Stimulated activated naive CD8-positive, alpha-beta T cell treated with anti-CD3 and anti-CD28 coated beads, Interleukin-15, Interleukin-2, amounts not matched to agents 100 ng/mL and 50 ng/mL, for 24 hours (primary cell): ENCODE data around the gene RARB.

Source experiments
- H3K27ac Mint-ChIP-seq: one replicate; pipeline ENCODE4 v1.8.0; 2021; ENCODE audit warnings: mild to moderate bottlenecking, mixed read lengths
- H3K27me3 Mint-ChIP-seq: one replicate; pipeline ENCODE4 v1.8.0; 2021; ENCODE audit warnings: mixed read lengths
- H3K36me3 Mint-ChIP-seq: one replicate; pipeline ENCODE4 v1.8.0; 2021; ENCODE audit warnings: low read depth, mixed read lengths
- H3K4me1 Mint-ChIP-seq: one replicate; pipeline ENCODE4 v1.8.0; 2021; ENCODE audit warnings: low read depth, mixed read lengths
- H3K4me3 Mint-ChIP-seq: one replicate; pipeline ENCODE4 v1.8.0; 2021; ENCODE audit warnings: mild to moderate bottlenecking, mixed read lengths
- H3K9me3 Mint-ChIP-seq: one replicate; pipeline ENCODE4 v1.8.0; 2021; ENCODE audit warnings: mixed read lengths

RARB gene

DNA sequence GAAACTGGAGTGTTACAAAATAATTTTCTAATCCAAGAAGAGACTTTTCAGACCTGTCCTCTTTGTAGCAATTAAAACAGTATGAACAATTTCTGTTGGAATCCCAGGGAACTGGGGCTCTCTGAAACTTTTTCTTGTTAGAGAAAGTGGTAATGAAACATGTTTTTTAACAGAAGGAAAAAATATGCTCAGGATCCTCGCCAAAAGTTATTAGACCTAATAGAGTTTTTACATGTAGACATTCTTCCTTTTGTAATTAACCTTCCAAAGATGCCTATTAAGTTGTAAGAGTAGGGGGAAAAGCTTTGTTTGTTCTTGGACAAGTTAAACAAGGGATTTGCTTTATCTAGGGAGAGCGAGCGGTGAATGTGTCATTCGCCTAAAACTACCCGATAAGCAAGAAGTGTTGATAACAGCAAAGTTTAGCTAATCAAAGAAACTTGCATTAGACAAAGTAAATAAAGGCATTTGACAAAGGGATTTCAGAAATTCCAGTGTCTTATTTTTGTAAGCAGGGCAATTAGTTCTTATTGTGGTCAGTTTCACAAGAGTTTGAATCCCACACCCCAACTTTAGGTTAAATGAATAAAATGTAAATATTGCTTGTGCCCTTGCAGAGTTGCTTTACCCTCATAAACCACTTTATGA lies 2.3 kb downstream of the RARB start:
- Mint-ChIP-seq H3K4me1 (peaks cover 3% of the 10 kb centered on the region), H3K27ac (no peak overlapping the region), H3K36me3 (no peaks in the 10 kb centered on the region), H3K4me3 (no peak overlapping the region), H3K9me3 (no peaks in the 10 kb centered on the region), H3K27me3 (peaks cover 56% of the 10 kb centered on the region)

GRCh38 chr3:25430935-25431770 lies 3.1 kb downstream of the RARB start:
- Mint-ChIP-seq H3K36me3 (no peaks in the 10 kb centered on the region), H3K27ac (no peak overlapping the region), H3K4me3 (no peak overlapping the region), H3K9me3 (no peaks in the 10 kb centered on the region), H3K4me1 (peaks cover 3% of the 10 kb centered on the region), H3K27me3 (peaks cover 49% of the 10 kb centered on the region)

GRCh38 chr3:25432176-25432720 lies 4.2 kb downstream of the RARB start:
- Mint-ChIP-seq H3K4me3 (no peak overlapping the region), H3K27ac (no peak overlapping the region), H3K27me3 (peaks cover 38% of the 10 kb centered on the region), H3K9me3 (no peaks in the 10 kb centered on the region), H3K36me3 (no peaks in the 10 kb centered on the region), H3K4me1 (peaks cover 3% of the 10 kb centered on the region)

GRCh38 chr3:25433106-25433505 lies 5.0 kb downstream of the RARB start:
- Mint-ChIP-seq H3K9me3 (no peaks in the 10 kb centered on the region), H3K27me3 (peaks cover 32% of the 10 kb centered on the region), H3K27ac (no peak overlapping the region), H3K4me1 (peaks cover 1% of the 10 kb centered on the region), H3K4me3 (no peak overlapping the region), H3K36me3 (no peaks in the 10 kb centered on the region)

- no peaks in the 10 kb centered on the region for H3K4me1 Mint-ChIP-seq
Observed at GRCh38 chr3:25433868-25434267, 5.8 kb downstream of the RARB start.

DNA sequence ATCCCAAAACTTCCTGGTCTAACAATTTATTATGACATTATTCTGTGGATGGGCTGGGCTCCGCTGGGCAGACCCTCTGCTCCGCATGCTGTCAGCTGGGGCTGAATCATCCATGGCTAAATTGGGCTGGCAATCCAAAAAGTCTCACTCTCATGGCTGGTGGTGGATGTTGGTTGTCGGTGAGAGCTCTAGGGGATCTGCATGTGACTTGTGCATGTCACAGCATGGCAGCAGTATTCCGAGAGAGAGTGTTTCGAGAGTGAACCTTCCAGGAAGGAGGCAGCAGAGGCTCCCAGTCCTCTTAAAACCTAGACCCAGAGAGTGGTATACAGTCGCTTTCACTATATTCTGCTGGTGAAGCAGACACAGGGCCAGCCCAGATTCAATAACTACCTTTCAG lies 9.9 kb downstream of the RARB start:
- H3K4me1 Mint-ChIP-seq = no peaks in the 10 kb centered on the region
- H3K27me3 Mint-ChIP-seq = no peaks in the 10 kb centered on the region
- no peak overlapping the region for H3K27ac Mint-ChIP-seq

More at GRCh38 chr3:25433868-25434267, 5.8 kb downstream of the RARB start:
- Mint-ChIP-seq H3K9me3 (no peaks in the 10 kb centered on the region), H3K36me3 (no peaks in the 10 kb centered on the region), H3K4me3 (no peak overlapping the region), H3K27me3 (peaks cover 25% of the 10 kb centered on the region), H3K27ac (no peak overlapping the region)

DNA sequence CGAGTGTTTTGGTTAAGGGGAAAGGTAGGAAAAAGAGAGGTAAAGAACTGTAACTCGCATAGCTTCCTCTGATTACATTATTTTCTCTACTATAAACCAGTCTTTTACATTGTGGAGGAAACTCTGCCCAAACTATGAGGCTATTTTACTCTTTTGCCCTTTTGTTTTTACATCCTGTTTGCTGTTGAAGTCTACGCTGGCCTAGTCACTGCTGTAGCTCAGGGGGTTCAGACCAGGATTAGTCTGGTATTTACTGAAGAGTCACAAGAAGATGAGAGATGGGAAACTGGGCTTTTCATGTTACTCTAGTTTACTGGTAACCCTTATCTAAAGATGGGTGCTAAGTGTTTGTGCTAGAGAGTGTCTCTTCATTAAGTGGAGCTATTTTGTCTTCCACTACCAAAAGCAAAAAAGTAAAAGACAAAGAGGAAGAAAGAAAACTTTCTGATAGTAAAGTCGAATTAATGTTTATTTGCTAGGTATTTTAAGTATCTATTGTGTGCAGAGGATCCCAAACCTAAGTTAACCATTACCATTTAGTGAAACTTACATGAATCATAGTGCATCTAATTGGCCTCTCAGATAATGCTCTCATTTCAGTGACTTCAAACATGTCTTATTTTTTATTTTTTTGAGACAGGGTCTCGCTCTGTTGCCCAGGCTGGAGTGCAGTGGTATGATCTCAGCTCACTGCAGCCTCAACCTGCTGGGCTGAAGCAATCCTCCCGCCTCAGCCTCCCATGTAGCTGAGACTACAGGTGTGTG lies 10.9 kb downstream of the RARB start:
- H3K27ac Mint-ChIP-seq = no peak overlapping the region
- no peaks in the 10 kb centered on the region for H3K9me3 Mint-ChIP-seq
- no peaks in the 10 kb centered on the region for H3K27me3 Mint-ChIP-seq
- H3K4me1 Mint-ChIP-seq = no peaks in the 10 kb centered on the region
- H3K36me3 Mint-ChIP-seq = no peaks in the 10 kb centered on the region
- no peak overlapping the region for H3K4me3 Mint-ChIP-seq

More for the DNA sequence above, 9.9 kb downstream of the RARB start:
- no peaks in the 10 kb centered on the region for H3K9me3 Mint-ChIP-seq
- no peaks in the 10 kb centered on the region for H3K36me3 Mint-ChIP-seq
- H3K4me3 Mint-ChIP-seq = no peak overlapping the region

DNA sequence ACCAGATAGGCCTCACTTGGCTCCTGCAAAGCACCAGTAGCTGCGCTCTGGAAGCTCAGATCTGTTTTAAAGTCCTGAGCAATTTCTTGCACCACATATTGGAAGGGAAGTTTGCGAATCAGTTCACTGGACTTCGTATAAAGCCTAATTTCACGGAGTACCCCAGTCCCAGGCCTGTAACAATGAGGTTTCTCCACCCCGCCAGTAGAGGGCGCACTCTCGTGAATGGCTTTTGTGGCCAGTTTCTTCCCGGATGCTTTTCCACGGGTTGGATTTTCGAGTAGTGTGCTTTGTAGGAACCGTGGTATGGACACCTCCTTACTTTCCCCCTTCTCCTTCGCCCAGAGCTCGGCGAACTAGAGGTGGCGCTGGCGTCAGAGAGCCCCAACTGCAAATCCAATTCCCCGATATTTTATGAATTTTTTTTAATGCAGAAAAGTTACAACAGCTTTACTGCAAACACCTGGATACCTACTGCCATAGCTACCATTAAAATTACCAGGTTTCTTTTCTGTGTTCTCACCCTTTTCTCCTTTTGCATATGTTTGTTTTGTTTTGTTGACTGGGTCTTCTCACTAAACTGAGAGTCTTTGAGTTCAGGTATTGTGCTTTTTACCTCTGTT lies 13.3 kb downstream of the RARB start:
- no peaks in the 10 kb centered on the region for H3K4me1 Mint-ChIP-seq
- H3K27me3 Mint-ChIP-seq = no peaks in the 10 kb centered on the region
- no peaks in the 10 kb centered on the region for H3K36me3 Mint-ChIP-seq
- no peak overlapping the region for H3K27ac Mint-ChIP-seq
- no peak overlapping the region for H3K4me3 Mint-ChIP-seq
- H3K9me3 Mint-ChIP-seq = no peaks in the 10 kb centered on the region

GRCh38 chr3:25442486-25442885 lies 14.4 kb downstream of the RARB start:
- no peaks in the 10 kb centered on the region for H3K9me3 Mint-ChIP-seq

DNA sequence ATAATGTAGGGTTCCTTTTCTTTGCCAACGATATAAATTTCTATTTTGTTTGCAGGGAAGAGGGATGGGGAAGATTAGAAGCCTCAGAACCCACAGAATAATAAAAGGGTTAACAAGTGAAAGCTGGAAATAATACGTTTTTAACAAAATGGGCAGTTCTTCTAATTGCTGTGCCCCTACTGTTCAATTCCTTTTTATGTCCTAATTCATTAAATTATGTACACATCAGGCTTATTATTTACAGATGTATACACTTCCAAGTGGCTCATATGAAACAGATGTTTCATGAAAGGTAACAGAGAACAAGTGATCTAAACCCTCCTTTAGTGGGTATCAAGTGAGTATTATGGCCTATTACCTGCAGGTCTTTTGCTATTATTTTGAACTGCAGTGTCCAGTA lies 16.2 kb downstream of the RARB start:
- no peak overlapping the region for H3K4me3 Mint-ChIP-seq
- H3K27ac Mint-ChIP-seq = no peak overlapping the region
- no peaks in the 10 kb centered on the region for H3K36me3 Mint-ChIP-seq

More at GRCh38 chr3:25442486-25442885, 14.4 kb downstream of the RARB start:
- Mint-ChIP-seq H3K27ac (no peak overlapping the region), H3K4me3 (no peak overlapping the region), H3K4me1 (no peaks in the 10 kb centered on the region), H3K36me3 (no peaks in the 10 kb centered on the region), H3K27me3 (no peaks in the 10 kb centered on the region)

GRCh38 chr3:25445731-25446130 lies 17.7 kb downstream of the RARB start:
- Mint-ChIP-seq H3K27me3 (no peaks in the 10 kb centered on the region), H3K27ac (no peak overlapping the region), H3K9me3 (no peaks in the 10 kb centered on the region), H3K36me3 (no peaks in the 10 kb centered on the region), H3K4me3 (no peak overlapping the region), H3K4me1 (no peaks in the 10 kb centered on the region)

More for the DNA sequence above, 16.2 kb downstream of the RARB start:
- H3K9me3 Mint-ChIP-seq = no peaks in the 10 kb centered on the region
- no peaks in the 10 kb centered on the region for H3K27me3 Mint-ChIP-seq
- H3K4me1 Mint-ChIP-seq = no peaks in the 10 kb centered on the region

GRCh38 chr3:25447285-25447684 lies 19.2 kb downstream of the RARB start:
- Mint-ChIP-seq H3K27ac (no peak overlapping the region), H3K4me1 (no peaks in the 10 kb centered on the region), H3K9me3 (no peaks in the 10 kb centered on the region), H3K4me3 (no peak overlapping the region), H3K36me3 (no peaks in the 10 kb centered on the region), H3K27me3 (peaks cover 7% of the 10 kb centered on the region)

DNA sequence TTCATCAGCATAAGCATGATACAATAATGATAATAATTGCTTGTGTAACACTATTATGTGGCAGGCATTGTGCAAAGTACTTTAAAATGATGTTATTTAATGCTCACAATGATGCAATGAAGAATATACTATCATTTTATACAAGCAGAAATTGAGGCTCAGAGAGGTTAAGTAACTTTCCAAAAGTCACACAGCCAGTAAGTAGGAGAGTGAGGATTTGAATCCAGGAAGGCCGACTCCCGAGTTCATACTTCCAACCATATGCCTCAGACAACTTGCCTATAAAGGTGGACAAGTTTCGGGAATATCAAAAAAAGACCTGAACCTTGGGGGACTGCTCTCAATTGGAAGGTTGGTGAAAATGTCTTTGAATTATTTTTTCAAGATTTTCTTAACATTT lies 19.9 kb downstream of the RARB start:
- H3K4me1 Mint-ChIP-seq = no peaks in the 10 kb centered on the region
- H3K27ac Mint-ChIP-seq = no peak overlapping the region
- H3K9me3 Mint-ChIP-seq = no peaks in the 10 kb centered on the region
- H3K36me3 Mint-ChIP-seq = no peaks in the 10 kb centered on the region
- H3K27me3 Mint-ChIP-seq = peaks cover 7% of the 10 kb centered on the region
- H3K4me3 Mint-ChIP-seq = no peak overlapping the region
